ENCODE results near the gene TARDBP.
"Not testable (repeated sequence)": the region's sequence is repeated elsewhere in the genome, so short reads cannot be mapped to it uniquely, and the experiment has no call there.

TARDBP gene

DNA sequence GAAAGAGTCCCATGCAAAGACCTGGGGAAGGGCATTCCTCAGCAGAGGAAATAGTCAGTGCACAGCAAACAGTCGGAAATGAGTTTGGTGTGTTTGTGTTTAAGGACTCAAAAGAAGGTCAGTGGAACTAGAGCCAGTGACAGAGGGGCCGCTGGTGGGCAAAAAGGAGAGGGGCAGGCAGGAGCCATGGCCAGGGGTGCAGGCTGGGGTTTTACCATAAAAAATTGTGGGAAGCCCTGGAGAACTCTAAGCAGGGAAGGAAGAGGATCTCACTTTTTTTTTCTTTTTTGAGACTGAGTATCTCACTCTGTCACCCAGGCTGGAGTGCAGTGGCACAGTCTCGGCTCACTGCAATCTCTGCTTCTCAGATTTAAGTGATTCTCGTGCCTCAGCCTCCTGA lies 33.7 kb upstream of the TARDBP start:
- WGBS, 2 experiments: 91 to 94% methylated on average over 4 of the region's 4 CpGs
- Histone ChIP-seq H3K4me3 (ENCODE audit: insufficient read depth, low read depth, low read length) (no peak overlapping the region), H3K36me3 (ENCODE audit: control insufficient read depth, insufficient read depth, low read length) (no peaks in the 10 kb centered on the region), H3K4me1 (ENCODE audit: control insufficient read depth, insufficient read depth, low read length) (peaks cover 19% of the 10 kb centered on the region), H3K27ac (ENCODE audit: insufficient read depth, low read depth, low read length, poor library complexity, severe bottlenecking) (no peak overlapping the region), H3K9me3 (ENCODE audit: control insufficient read depth, low read length) (no peaks in the 10 kb centered on the region), H3K27me3 (ENCODE audit: control insufficient read depth, insufficient read depth, low read length, poor library complexity, severe bottlenecking) (no peaks in the 10 kb centered on the region)

DNA sequence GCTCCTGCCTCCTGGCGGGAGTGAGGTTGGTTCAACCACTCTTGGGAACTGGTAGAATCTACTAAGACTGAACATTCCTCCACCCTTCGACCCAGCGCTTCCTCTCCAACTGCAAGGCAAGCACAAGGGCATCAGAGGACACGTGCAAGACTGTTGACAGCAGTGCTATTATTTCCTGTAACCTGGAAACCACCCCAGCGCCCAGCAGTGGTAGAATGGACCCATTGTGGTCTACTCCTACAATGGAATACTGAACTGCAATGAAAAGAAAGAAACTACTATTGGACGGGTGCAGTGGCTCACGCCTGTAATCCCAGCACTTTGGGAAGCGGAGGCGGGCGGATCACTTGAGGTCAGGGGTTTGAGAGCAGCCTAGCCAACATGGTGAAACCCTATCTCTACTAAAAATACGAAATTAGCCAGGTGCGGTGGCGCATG lies 33.0 kb upstream of the TARDBP start:
- no peaks in the 10 kb centered on the region for H3K27me3 ChIP-seq (ENCODE audit: control insufficient read depth, insufficient read depth, low read length, poor library complexity, severe bottlenecking)
- H3K27ac ChIP-seq (ENCODE audit: insufficient read depth, low read depth, low read length, poor library complexity, severe bottlenecking): peak overlapping the region; percentile 90
- 69 to 71% methylated on average over 13 of the region's 13 CpGs for WGBS, 2 experiments
- no peak overlapping the region for H3K4me3 ChIP-seq (ENCODE audit: insufficient read depth, low read depth, low read length)
- no peaks in the 10 kb centered on the region for H3K9me3 ChIP-seq (ENCODE audit: control insufficient read depth, low read length)
- H3K36me3 ChIP-seq (ENCODE audit: control insufficient read depth, insufficient read depth, low read length): no peaks in the 10 kb centered on the region
- H3K4me1 ChIP-seq (ENCODE audit: control insufficient read depth, insufficient read depth, low read length): peaks cover 19% of the 10 kb centered on the region

DNA sequence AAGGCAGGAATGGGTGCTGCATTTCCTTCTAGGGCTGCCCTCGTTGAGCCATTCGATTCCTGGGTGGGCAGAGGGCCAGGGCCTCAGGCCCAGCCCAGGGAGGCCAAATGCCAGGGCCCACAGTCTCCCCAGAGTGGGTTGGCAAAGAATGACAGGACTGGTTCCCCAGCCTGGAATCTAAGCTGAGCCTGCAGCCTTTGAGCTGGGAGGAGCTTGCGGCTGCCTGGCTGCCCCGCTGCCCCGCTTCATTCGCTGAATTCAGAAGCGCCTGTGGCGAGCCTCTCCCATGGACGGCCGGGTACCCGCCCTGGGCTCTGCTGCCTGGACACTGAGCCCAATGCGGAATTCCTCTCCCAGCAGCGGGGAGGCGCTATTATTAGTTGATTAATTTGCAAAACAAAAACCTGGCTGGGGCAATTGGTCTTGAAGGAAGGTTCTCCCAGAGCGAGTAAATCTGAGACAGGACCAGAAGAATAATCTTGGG lies 32.3 kb upstream of the TARDBP start:
- H3K27ac ChIP-seq (ENCODE audit: insufficient read depth, low read depth, low read length, poor library complexity, severe bottlenecking): peak overlapping the region; percentile 90
- no peaks in the 10 kb centered on the region for H3K27me3 ChIP-seq (ENCODE audit: control insufficient read depth, insufficient read depth, low read length, poor library complexity, severe bottlenecking)
- H3K36me3 ChIP-seq (ENCODE audit: control insufficient read depth, insufficient read depth, low read length): no peaks in the 10 kb centered on the region
- H3K4me3 ChIP-seq (ENCODE audit: insufficient read depth, low read depth, low read length): no peak overlapping the region
- H3K9me3 ChIP-seq (ENCODE audit: control insufficient read depth, low read length): no peaks in the 10 kb centered on the region
- peaks cover 19% of the 10 kb centered on the region for H3K4me1 ChIP-seq (ENCODE audit: control insufficient read depth, insufficient read depth, low read length)
- WGBS, 2 experiments: 2 to 4% methylated on average over 15 of the region's 15 CpGs

DNA sequence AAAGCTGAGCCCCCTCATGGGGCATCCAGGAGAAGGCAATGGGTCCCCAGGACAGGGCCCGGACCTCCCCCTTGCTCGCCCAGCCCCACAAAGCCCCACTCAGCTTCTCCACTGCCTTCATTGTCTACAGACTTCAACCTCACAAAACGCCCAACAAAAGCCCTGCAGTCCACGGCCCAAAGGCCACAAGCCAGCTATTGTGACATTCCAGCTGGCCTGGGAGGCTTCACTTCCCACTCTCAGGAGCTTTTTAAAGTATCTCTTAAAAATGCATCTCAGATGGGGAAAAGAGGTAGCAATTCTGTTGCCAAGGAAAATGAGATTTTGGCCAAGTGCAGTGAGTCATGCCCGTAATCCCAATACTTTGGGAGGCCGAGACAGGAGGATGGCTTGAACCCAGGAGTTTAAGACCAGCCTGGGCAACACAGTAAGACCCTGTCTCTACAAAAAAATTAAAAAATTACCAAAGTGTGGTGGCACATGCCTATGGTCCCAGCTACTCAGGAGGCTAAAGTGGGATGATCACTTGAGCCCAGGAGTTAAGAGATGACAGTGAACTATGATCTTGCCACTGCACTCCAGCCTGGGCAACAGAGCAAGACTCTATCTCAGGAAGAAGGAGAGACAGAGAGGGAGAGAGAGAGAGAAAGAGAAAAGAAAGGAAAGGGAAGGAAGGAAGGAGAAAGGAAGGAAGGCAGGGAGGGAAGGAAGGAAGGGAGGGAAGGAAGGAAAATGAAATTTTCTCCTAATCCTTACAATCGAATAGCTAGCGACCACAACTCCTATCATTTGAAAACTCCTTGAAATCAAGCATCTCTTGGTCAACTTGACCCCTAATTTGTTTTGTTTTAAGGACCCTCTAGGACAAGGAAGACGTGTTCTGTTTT lies 31.4 kb upstream of the TARDBP start:
- Histone ChIP-seq H3K36me3 (ENCODE audit: control insufficient read depth, insufficient read depth, low read length) (no peaks in the 10 kb centered on the region), H3K9me3 (ENCODE audit: control insufficient read depth, low read length) (no peaks in the 10 kb centered on the region), H3K4me3 (ENCODE audit: insufficient read depth, low read depth, low read length) (no peak overlapping the region), H3K4me1 (ENCODE audit: control insufficient read depth, insufficient read depth, low read length) (peaks cover 14% of the 10 kb centered on the region), H3K27ac (ENCODE audit: insufficient read depth, low read depth, low read length, poor library complexity, severe bottlenecking) (peak overlapping the region; percentile 90), H3K27me3 (ENCODE audit: control insufficient read depth, insufficient read depth, low read length, poor library complexity, severe bottlenecking) (no peaks in the 10 kb centered on the region)
- 43 to 51% methylated on average over 9 of the region's 9 CpGs for WGBS, 2 experiments

DNA sequence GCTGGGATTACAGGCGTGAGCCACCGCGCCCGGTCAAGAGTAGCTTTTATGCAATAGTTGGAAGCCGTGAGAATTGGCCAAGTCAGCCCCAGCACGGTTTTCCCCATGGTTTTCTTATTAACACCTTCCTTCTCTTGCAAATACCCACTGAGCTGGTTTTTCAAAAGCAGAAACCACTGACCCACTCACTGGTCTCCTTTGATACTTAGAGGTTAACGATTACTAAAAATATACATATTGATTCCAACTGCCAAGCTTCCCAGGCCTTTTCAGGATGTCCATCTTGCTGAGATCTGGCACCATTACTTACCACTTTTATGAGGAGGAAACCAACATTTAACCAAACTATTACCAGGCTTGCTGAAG lies 25.9 kb upstream of the TARDBP start:
- H3K27me3 ChIP-seq (ENCODE audit: control insufficient read depth, insufficient read depth, low read length, poor library complexity, severe bottlenecking): no peaks in the 10 kb centered on the region
- WGBS, 2 experiments: 93 to 95% methylated on average over 7 of the region's 7 CpGs

DNA sequence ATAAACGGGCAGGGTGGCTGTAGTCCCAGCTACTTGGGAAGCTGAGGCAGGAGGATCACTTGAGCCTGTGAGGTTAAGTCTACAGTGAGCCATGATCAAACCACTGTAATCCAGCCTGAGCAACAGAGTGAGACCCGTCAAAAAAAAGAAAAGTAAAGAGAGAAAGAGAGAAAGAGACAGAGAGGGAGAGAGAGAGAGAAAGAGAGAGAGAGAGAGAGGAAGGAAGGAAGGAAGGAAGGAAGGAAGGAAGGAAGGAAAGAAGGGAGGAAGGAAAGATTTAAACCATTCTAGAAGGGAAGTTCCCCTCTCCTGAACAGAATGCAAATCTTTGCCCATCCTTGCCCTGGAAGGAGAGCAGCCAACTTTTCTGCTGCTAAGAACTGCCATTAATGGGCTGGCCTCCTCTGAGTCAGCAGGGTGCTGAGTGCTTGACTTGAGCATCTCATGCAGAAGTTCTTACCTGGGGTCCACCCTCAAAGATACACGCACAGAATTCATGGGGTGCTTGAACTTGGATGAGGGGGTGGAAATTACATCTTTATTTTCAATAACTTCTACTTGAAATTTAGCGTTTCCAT lies 24.5 kb upstream of the TARDBP start:
- no peak overlapping the region for H3K27ac ChIP-seq (ENCODE audit: insufficient read depth, low read depth, low read length, poor library complexity, severe bottlenecking)
- H3K9me3 ChIP-seq (ENCODE audit: control insufficient read depth, low read length): no peaks in the 10 kb centered on the region
- WGBS, 2 experiments: 89 to 95% methylated on average over 3 to 4 of the region's 4 CpGs
- no peaks in the 10 kb centered on the region for H3K27me3 ChIP-seq (ENCODE audit: control insufficient read depth, insufficient read depth, low read length, poor library complexity, severe bottlenecking)
- H3K4me3 ChIP-seq (ENCODE audit: insufficient read depth, low read depth, low read length): no peak overlapping the region
- no peaks in the 10 kb centered on the region for H3K36me3 ChIP-seq (ENCODE audit: control insufficient read depth, insufficient read depth, low read length)
- H3K4me1 ChIP-seq (ENCODE audit: control insufficient read depth, insufficient read depth, low read length): no peaks in the 10 kb centered on the region

More for the DNA sequence above, 25.9 kb upstream of the TARDBP start:
- H3K9me3 ChIP-seq (ENCODE audit: control insufficient read depth, low read length): no peaks in the 10 kb centered on the region
- H3K4me3 ChIP-seq (ENCODE audit: insufficient read depth, low read depth, low read length): no peak overlapping the region
- H3K4me1 ChIP-seq (ENCODE audit: control insufficient read depth, insufficient read depth, low read length): no peaks in the 10 kb centered on the region
- H3K36me3 ChIP-seq (ENCODE audit: control insufficient read depth, insufficient read depth, low read length): no peaks in the 10 kb centered on the region
- H3K27ac ChIP-seq (ENCODE audit: insufficient read depth, low read depth, low read length, poor library complexity, severe bottlenecking): no peak overlapping the region

DNA sequence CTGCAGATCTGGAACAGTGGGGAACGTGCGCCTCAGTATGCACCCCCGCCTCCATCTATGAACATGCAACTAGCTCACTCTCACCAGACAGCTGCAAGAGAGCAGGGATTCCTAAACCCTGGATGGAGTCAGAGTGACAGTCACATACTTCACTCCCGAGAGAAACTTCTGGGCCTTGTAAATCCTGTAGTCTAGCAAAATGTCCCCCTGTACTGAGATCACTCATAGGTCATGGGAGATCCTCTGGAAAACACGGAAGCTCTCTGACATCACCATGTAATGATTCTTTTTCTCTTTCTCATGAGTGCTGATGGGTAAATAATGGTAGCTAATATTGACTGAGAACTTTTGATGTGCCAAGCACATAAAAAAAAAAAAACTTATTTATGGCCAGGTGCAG lies 23.4 kb upstream of the TARDBP start:
- H3K27me3 ChIP-seq (ENCODE audit: control insufficient read depth, insufficient read depth, low read length, poor library complexity, severe bottlenecking): no peaks in the 10 kb centered on the region
- 95 to 96% methylated on average over 5 of the region's 5 CpGs for WGBS, 2 experiments

DNA sequence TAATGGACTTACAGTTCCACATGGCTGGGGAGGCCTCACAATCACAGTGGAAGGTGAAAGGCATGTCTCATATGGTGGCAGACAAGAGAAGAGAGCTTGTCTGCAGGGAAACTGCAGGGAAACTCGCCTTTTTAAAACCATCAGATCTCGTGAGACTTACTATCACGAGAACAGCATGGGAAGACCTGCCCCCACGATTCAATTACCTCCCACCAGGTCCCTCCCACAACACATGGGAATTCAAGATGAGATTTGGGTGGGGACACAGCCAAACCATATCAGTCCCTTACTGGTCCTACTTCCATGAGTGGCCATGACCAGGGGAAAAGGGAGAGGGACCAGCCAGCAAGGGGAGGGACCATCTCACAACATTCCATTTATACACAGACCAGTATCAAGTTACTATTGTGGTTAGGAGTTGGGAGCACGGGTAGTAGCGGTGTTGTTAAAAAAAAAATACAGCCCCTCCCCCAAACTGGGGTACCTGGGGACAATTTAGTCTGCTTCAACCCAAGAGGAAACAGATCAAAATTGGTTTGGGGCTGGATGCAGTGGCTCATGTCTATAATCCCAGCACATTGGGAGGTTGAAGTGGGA lies 22.4 kb upstream of the TARDBP start:
- 71 to 77% methylated on average over 6 of the region's 6 CpGs for WGBS, 2 experiments
- not testable (repeated sequence) for H3K36me3 ChIP-seq (ENCODE audit: control insufficient read depth, insufficient read depth, low read length)

More for the DNA sequence above, 23.4 kb upstream of the TARDBP start:
- H3K4me3 ChIP-seq (ENCODE audit: insufficient read depth, low read depth, low read length): no peak overlapping the region
- no peaks in the 10 kb centered on the region for H3K36me3 ChIP-seq (ENCODE audit: control insufficient read depth, insufficient read depth, low read length)
- no peaks in the 10 kb centered on the region for H3K9me3 ChIP-seq (ENCODE audit: control insufficient read depth, low read length)
- H3K27ac ChIP-seq (ENCODE audit: insufficient read depth, low read depth, low read length, poor library complexity, severe bottlenecking): no peak overlapping the region
- no peaks in the 10 kb centered on the region for H3K4me1 ChIP-seq (ENCODE audit: control insufficient read depth, insufficient read depth, low read length)

DNA sequence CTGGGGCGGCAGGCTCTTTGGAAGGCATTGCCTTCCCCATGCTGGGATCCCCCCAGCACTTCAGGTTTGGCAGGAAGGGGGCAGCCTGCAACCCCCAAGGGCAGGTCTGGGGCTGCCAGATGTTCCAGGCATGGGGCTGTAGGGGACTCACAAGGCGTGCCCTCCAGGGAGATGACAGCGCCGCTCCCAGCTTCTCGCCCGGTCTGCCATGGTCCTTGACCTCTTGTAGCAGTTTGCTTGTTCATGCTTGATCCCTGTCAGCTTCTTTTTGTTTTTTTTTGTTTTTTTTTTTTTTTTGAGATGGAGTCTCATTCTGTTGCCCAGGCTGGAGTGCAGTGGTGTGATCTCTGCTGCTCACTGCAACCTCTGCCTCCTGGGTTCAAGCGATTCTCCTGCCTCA lies 21.6 kb upstream of the TARDBP start:
- Histone ChIP-seq H3K4me1 (ENCODE audit: control insufficient read depth, insufficient read depth, low read length) (no peaks in the 10 kb centered on the region), H3K27ac (ENCODE audit: insufficient read depth, low read depth, low read length, poor library complexity, severe bottlenecking) (no peak overlapping the region), H3K27me3 (ENCODE audit: control insufficient read depth, insufficient read depth, low read length, poor library complexity, severe bottlenecking) (no peaks in the 10 kb centered on the region), H3K36me3 (ENCODE audit: control insufficient read depth, insufficient read depth, low read length) (no peaks in the 10 kb centered on the region), H3K4me3 (ENCODE audit: insufficient read depth, low read depth, low read length) (no peak overlapping the region), H3K9me3 (ENCODE audit: control insufficient read depth, low read length) (no peaks in the 10 kb centered on the region)
- WGBS, 2 experiments: 93 to 95% methylated on average over 7 of the region's 7 CpGs

More for the DNA sequence above, 22.4 kb upstream of the TARDBP start:
- H3K27ac ChIP-seq (ENCODE audit: insufficient read depth, low read depth, low read length, poor library complexity, severe bottlenecking); H3K9me3 ChIP-seq (ENCODE audit: control insufficient read depth, low read length); H3K4me1 ChIP-seq (ENCODE audit: control insufficient read depth, insufficient read depth, low read length); H3K27me3 ChIP-seq (ENCODE audit: control insufficient read depth, insufficient read depth, low read length, poor library complexity, severe bottlenecking); H3K4me3 ChIP-seq (ENCODE audit: insufficient read depth, low read depth, low read length): not testable (repeated sequence)

DNA sequence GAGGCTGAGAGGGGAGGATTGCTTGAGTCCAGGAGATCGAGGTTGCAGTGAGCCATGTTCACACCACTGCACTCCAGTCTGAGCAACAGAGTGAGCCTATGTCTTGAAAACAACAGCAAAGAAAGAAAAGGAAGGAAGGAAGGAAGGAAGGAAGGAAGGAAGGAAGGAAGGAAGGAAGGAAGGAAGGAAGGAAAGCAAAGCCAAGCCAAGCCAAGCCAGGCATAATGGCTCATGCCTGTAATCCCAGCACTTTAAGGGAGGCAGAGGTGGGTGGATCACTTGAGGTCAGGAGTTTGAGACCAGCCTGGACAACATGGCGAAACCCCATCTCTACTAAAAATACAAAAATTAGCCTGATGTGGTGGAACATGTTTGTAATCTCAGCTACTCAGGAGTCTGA lies 20.4 kb upstream of the TARDBP start:
- H3K9me3 ChIP-seq (ENCODE audit: control insufficient read depth, low read length); H3K36me3 ChIP-seq (ENCODE audit: control insufficient read depth, insufficient read depth, low read length); H3K4me1 ChIP-seq (ENCODE audit: control insufficient read depth, insufficient read depth, low read length); H3K4me3 ChIP-seq (ENCODE audit: insufficient read depth, low read depth, low read length); H3K27me3 ChIP-seq (ENCODE audit: control insufficient read depth, insufficient read depth, low read length, poor library complexity, severe bottlenecking); H3K27ac ChIP-seq (ENCODE audit: insufficient read depth, low read depth, low read length, poor library complexity, severe bottlenecking): not testable (repeated sequence)
- WGBS, 2 experiments: 89 to 94% methylated on average over 1 to 2 of the region's 2 CpGs

Data from ectodermal cell (in vitro differentiated cells).